Esophagus squamous epithelium (tissue), 5 donors: ENCODE results near the gene TRIB2. TPM values are rescaled to one million over a fixed set of nuclear protein-coding genes. Genes with fewer than 3 reads are reported as not detected.

Experiments used
- DNase-seq: peaks from one replicate; lab custom pipeline; 2025; lab: John Stamatoyannopoulos, UW
- H3K27ac ChIP-seq, 4 donors: fragments of 200-600 bp; sonication (generic); one replicate each; pipeline ENCODE4 v1.5.1; 2016 to 2019; ENCODE audit warnings: mild to moderate bottlenecking in 1 of 4
- H3K27me3 ChIP-seq, 4 donors: fragments of 200-600 bp; sonication (generic); 1 replicate in 3 of 4; 2 replicates in 1 of 4; pipeline versions ENCODE4 v1.5.1 to v1.6.0; 2017 to 2021; ENCODE audit warnings: antibody characterized with exemption in 1 of 4
- H3K36me3 ChIP-seq, 3 donors: fragments of 200-600 bp; sonication (generic); one replicate each; pipeline ENCODE4 v1.5.1; 2016 to 2019
- H3K4me1 ChIP-seq, 3 donors: fragments of 200-600 bp; sonication (generic); one replicate each; pipeline ENCODE4 v1.5.1; 2017 to 2019
- H3K4me3 ChIP-seq, 4 donors: fragments of 200-600 bp; sonication (generic); 1 replicate in 3 of 4; 2 replicates in 1 of 4; pipeline ENCODE4 v1.5.1; 2016 to 2019; ENCODE audit warnings: mild to moderate bottlenecking in 2 of 4, moderate library complexity in 1 of 4
- H3K9me3 ChIP-seq, 3 donors: fragments of 200-600 bp; sonication (generic); one replicate each; pipeline ENCODE4 v1.5.1; 2016 to 2019
- CTCF ChIP-seq, 6 experiments: fragments of 450-650 bp in 4 of 6; fragments of 200-600 bp in 2 of 6; sonication (generic) in 2 of 6; IDR thresholded peaks; one replicate each; pipeline ENCODE4 v1.5.1; 2016 to 2019; ENCODE audit warnings: antibody characterized with exemption in 6 of 6, mild to moderate bottlenecking in 4 of 6, moderate library complexity in 4 of 6
- POLR2A ChIP-seq, 4 donors: fragments of 450-650 bp; IDR thresholded peaks; one replicate each; pipeline ENCODE4 v1.6.1; 2017; ENCODE audit warnings: antibody characterized with exemption in 4 of 4, mild to moderate bottlenecking in 4 of 4, moderate library complexity in 3 of 4
- WGBS, 2 donors: methylation state at CpG; one replicate each; pipeline ENCODE4 v1.1.5; 2018; 5-methylcytosine and 5-hydroxymethylcytosine counted together
- intact Hi-C: fragments of 100-400 bp; cut with DNase I; formaldehyde crosslinking; loops from one replicate; pipeline ENCODE4 v1.15.0; 2022
- total RNA-seq, 4 donors: library from RNA; depleted of rRNA; stranded (reverse); fragments of >200 nt; gene quantifications; one replicate each; pipeline ENCODE4 v1.1.0, GENCODE V29; 2016
- donor health status: DM: yes; HTN: yes; CAD: no.

TRIB2 gene
- total RNA-seq, 4 donors from 2014 or later = 9.8 to 42.2 (median 32.4) TPM

DNA sequence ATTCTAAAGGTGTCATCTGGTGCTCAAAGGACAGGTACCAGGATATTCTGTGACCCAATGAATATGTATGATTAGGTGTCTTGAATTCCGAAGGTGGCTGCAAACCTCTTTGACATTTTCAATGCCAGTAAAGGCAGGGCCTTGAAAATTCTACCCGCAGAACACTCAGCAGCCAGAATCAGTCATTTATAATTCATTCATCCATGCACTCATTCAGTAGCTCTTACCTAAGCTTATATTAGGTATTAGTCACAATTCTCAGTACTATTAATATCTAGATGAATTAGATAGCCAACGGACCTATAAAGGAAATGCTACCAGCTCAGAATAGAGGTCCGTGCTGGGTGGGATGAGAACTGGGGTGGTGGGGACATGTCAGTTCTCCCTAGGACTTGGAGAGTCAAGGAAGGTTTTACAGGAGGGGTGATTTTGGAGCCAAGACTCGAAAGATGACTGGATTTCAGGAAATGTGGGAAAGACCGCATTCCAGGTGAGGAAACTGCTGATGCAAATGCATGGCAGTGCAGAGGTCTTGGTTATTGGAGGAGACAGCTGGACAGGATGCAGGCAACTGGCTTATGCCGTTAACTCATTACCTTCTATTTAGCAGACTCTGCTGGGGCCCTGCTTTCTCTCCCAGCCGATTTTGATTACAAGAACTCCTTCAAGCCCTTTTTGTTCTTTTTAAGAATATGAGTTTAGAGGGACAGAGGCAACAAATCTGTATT lies 7.2 kb downstream of the TRIB2 start:
- DNase-seq = no peak
- intact Hi-C loops = loop anchor here (10.0 kb wide), 1 partner anchor 211 kb away; no protein-coding TSS in a partner anchor
- Histone ChIP-seq H3K27ac (no peak overlapping the region), H3K27me3 (peaks cover 0 to under 1% (median 0%) of the 10 kb centered on the region in 4 donors), H3K9me3 (no peaks in the 10 kb centered on the region), H3K36me3 (peaks cover 0 to 39% (median 11%) of the 10 kb centered on the region in 3 donors), H3K4me1 (peaks cover 0 to 93% (median 32%) of the 10 kb centered on the region in 3 donors), H3K4me3 (no peak overlapping the region)
- TF ChIP-seq POLR2A (IDR thresholded peaks at IDR 0.05) = no peak
- TF ChIP-seq CTCF (IDR thresholded peaks at IDR 0.05) = no peak
- WGBS, 2 donors = 66 to 83% methylated on average over 8 of the region's 8 CpGs

DNA sequence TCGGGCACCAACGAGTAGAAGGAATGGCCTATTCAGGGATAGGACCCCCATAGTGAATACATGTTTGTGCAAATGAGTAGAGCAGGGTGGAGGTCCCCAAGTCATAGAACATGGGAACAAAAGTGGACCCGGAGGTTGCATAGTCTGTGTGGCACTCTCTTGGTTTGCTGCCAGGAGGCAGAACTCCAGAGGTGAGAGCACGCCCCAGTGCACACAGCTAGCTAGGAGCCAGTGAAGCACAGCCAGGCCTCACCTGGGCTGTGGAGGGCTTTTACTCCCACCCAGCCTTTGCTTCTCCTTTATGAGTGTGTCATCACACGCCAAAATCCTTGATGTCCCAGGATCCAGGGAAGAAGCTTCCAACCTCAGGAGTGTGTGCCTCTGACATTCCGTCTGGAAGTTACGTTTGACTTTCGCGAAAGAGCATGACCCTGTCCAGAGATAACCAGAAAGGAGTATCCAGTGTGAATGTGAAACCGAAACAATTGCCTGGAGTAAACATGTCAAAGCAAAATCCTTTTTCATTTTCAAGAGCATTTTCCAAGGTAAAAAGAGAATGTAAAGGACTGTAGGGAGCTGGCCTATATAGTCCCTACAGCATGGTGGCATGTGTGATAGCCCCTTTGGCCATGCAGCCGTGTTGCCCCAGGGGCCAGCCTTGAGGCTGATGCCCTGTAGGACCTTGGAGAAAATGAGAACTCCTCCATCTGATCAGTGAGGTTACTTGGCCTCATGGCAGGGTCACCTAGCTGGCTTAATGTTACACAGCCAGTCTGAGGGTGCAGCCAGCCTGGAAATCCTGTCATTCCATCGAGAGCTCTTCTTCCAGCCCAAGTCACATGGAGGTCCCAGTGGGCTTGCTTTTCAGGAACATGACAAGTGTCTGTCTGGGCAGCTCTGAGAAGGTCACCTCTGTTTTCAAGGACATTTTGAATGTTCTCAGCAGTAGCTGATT lies 8.8 kb downstream of the TRIB2 start:
- 88% methylated on average over 8 to 12 of the region's 12 CpGs for WGBS, 2 donors
- DNase-seq = no peak
- Histone ChIP-seq H3K36me3 (peaks cover 0 to 50% (median 11%) of the 10 kb centered on the region in 3 donors), H3K9me3 (no peaks in the 10 kb centered on the region), H3K4me3 (no peak overlapping the region), H3K27me3 (no peaks in the 10 kb centered on the region), H3K27ac (peak overlapping the region in 1 of 4 donors; percentile 39), H3K4me1 (peaks cover 0 to 77% (median 32%) of the 10 kb centered on the region in 3 donors)
- intact Hi-C loops = loop anchor here (10.0 kb wide), 1 partner anchor 209 kb away; no protein-coding TSS in a partner anchor
- no peak for TF ChIP-seq CTCF (IDR thresholded peaks at IDR 0.05)
- no peak for TF ChIP-seq POLR2A (IDR thresholded peaks at IDR 0.05)

GRCh38 chr2:12726271-12726670 lies 9.5 kb downstream of the TRIB2 start:
- Histone ChIP-seq H3K9me3 (no peaks in the 10 kb centered on the region), H3K36me3 (peaks cover 0 to 53% (median 11%) of the 10 kb centered on the region in 3 donors), H3K4me3 (no peak overlapping the region), H3K27ac (no peak overlapping the region), H3K27me3 (no peaks in the 10 kb centered on the region), H3K4me1 (peaks cover 0 to 73% (median 32%) of the 10 kb centered on the region in 3 donors)
- intact Hi-C loops = loop anchor here (10.0 kb wide), 1 partner anchor 209 kb away; no protein-coding TSS in a partner anchor
- no peak for DNase-seq
- 73 to 82% methylated on average over 2 of the region's 2 CpGs for WGBS, 2 donors
- no peak for TF ChIP-seq POLR2A (IDR thresholded peaks at IDR 0.05)
- TF ChIP-seq CTCF (IDR thresholded peaks at IDR 0.05) = no peak

- H3K36me3 ChIP-seq = peaks cover 0 to 61% (median 11%) of the 10 kb centered on the region in 3 donors
- H3K27me3 ChIP-seq = no peaks in the 10 kb centered on the region
- intact Hi-C loops = loop anchor here (10.0 kb wide), 1 partner anchor 208 kb away; no protein-coding TSS in a partner anchor
- TF ChIP-seq POLR2A (IDR thresholded peaks at IDR 0.05) (no peak), CTCF (IDR thresholded peaks at IDR 0.05) (no peak)
- WGBS, 2 donors = 34 to 55% methylated on average over 5 to 6 of the region's 6 CpGs
- H3K4me1 ChIP-seq = peaks cover 2 to 73% (median 29%) of the 10 kb centered on the region in 3 donors
- H3K9me3 ChIP-seq = no peaks in the 10 kb centered on the region
- H3K27ac ChIP-seq = peak overlapping the region in 2 of 4 donors; percentile 21 to 53
- DNase-seq = no peak
- H3K4me3 ChIP-seq = no peak overlapping the region
These were observed 10.3 kb downstream of the TRIB2 start for GRCh38 chr2:12727065-12727464.
